GM12865 (cell line): ENCODE results near the gene HEG1.

Experiments
- DNase-seq: peaks from one replicate; pipeline ENCODE4 v3.0.0; 2010; ENCODE audit warnings: low read depth
- H3K4me3 ChIP-seq: 2 replicates; pipeline ENCODE4 v1.5.1; 2011; ENCODE audit warnings: mild to moderate bottlenecking, low read depth, low read length, control low read depth
- CTCF ChIP-seq: IDR thresholded peaks from 2 replicates; pipeline ENCODE4 v1.5.1; 2011; ENCODE audit warnings: low read length, control low read depth, low read depth, inconsistent platforms; ENCODE audit not compliant: insufficient read depth; ENCODE audit errors: missing control alignments

HEG1 gene

GRCh38 chr3:125061646-125062045 is 5.8 kb upstream of the HEG1 start:
- no peak for DNase-seq
- H3K4me3 ChIP-seq = no peak overlapping the region
- TF ChIP-seq CTCF = no peak

- no peak for DNase-seq
- TF ChIP-seq CTCF = no peak
- no peak overlapping the region for H3K4me3 ChIP-seq
These were observed 5.4 kb upstream of the HEG1 start for GRCh38 chr3:125061170-125061569.

GRCh38 chr3:125059488-125060245 is 3.9 kb upstream of the HEG1 start:
- no peak overlapping the region for H3K4me3 ChIP-seq
- TF ChIP-seq CTCF = peak; percentile 2
- DNase-seq = no peak

GRCh38 chr3:125058959-125059358 is 3.2 kb upstream of the HEG1 start:
- no peak for TF ChIP-seq CTCF
- no peak for DNase-seq
- no peak overlapping the region for H3K4me3 ChIP-seq

- no peak for DNase-seq
- H3K4me3 ChIP-seq = no peak overlapping the region
- TF ChIP-seq CTCF = no peak
These were observed 2.7 kb upstream of the HEG1 start for GRCh38 chr3:125058529-125058928.

GRCh38 chr3:125057186-125057850 is 1.5 kb upstream of the HEG1 start:
- no peak for TF ChIP-seq CTCF
- H3K4me3 ChIP-seq = no peak overlapping the region
- no peak for DNase-seq
